ENCODE measurements around the gene SHQ1.

GRCh38 chr3:72744330-72744729 is 103.9 kb downstream of the SHQ1 start:
- TF ChIP-seq POLR2A (IDR thresholded peaks at IDR 0.05) (no peak), CTCF (IDR thresholded peaks at IDR 0.05) (no peak)

Data from heart left ventricle (tissue), 13 donors.